ENCODE data around the gene CNPPD1.

CNPPD1 gene

DNA sequence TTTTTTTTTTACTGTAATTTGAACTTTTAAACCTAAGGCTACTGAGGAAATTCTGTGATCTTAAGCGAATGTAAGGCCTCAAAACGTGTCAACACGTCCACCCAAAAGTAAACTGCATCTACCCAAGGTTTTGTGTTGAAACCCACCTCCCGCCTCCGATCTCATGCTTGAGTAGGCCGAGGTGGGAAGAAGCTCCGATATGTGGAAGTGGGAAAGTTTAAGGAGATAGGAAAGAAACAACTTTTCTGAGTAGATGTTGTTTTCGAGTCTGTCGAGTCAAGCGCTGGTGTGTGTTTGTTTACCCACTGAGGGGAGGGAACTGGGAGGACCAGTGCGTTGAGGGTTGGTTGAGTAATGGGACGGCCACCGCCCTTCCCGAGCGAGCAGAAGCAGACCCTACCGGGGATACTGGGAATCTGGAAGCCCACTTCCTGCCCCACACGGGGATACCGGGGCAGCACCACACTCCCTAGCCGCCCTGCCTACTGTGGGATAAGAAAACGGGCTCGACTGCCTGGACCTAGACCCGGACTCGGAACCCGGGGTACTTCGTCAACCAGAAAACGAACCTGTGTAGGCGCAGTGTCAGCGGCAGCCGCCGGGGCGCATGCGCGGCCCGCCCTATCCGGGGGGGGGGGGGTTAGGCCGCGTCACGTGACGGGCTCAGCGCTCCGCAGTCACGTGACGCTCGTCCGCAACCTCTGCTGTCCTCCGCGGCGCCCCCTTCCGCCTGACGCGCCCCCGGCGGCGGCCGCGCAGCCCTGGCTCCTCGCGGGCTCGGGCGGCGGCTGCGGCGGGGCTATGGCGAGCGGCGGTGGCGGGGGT is 1.0 kb upstream of the CNPPD1 start, which contains the start of gene RETREG2:
Gene RETREG2, plus strand, starts transcription at position 724 of the 825 bp plus-strand sequence. Its CDS starts 78 bp downstream, at position 802.
- peaks cover 59% of the 10 kb centered on the region for H3K36me3 ChIP-seq (ENCODE audit: control insufficient read depth, insufficient read depth, low read length)
- WGBS, 2 experiments (ENCODE audit: insufficient coverage in 2 of 2) = 0 to 1% methylated on average over 28 to 38 of the region's 67 CpGs

DNA sequence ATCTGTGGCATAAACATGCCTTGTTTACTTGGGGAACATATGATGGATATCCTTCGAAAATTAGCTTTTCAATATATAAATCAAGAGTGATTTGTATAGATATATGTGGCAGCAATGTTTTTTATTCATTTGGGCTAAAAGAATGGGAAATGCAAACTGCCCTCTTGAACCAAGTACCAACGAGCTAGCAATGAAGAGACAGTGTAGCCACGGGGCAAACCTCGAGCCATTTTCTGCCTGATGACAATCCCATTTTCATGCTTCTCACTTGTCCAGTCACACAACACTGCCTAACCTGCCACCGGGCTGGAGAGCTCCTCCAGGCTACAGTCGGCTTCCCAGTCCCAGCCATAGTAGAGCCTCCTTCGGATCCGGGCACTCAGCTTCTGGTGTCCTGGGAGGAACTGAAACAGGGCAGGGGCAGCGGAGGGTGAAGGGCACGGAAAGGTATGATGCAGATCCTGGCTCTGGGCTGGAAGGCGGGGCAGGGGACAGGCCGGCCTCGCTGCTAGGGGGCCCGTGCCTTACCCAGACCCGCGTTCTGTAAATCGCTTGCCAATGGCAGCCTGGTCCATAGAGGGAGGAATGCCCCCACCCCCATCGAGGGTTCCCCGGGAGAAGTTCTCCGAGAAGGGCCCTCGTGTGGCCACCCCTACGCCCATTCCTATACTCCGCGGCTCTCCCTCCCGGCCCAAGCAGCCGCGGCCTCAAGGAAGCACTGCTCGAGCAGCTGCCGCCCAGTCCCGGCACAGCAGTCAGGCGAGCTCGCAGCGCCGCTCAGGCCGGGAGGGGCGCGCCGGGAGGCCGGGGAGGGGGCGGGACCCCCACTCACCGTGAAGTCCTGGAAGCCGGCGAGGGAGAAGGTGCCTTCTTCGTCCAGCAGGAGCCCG is 552 bp downstream of the CNPPD1 start:
- Histone ChIP-seq H3K36me3 (ENCODE audit: control insufficient read depth, insufficient read depth, low read length) (peaks cover 49% of the 10 kb centered on the region), H3K4me1 (ENCODE audit: control insufficient read depth, insufficient read depth, low read length, poor library complexity, severe bottlenecking) (peaks cover 13% of the 10 kb centered on the region), H3K4me3 (ENCODE audit: extremely low read depth, insufficient read depth, low read length, poor library complexity, severe bottlenecking) (peak overlapping the region; percentile 71), H3K27ac (ENCODE audit: low read depth, low read length, severe bottlenecking) (peak overlapping the region; percentile 93), H3K9me3 (ENCODE audit: control insufficient read depth, low read length) (no peaks in the 10 kb centered on the region)
- WGBS, 2 experiments (ENCODE audit: insufficient coverage in 2 of 2) = 3 to 5% methylated on average over 34 to 35 of the region's 45 CpGs

More for the DNA sequence above, 1.0 kb upstream of the CNPPD1 start, which contains the start of gene RETREG2:
- Histone ChIP-seq H3K4me1 (ENCODE audit: control insufficient read depth, insufficient read depth, low read length, poor library complexity, severe bottlenecking) (peaks cover 6% of the 10 kb centered on the region), H3K27ac (ENCODE audit: low read depth, low read length, severe bottlenecking) (peak within 1 kb of the TSS; percentile 93), H3K4me3 (ENCODE audit: extremely low read depth, insufficient read depth, low read length, poor library complexity, severe bottlenecking) (peak within 1 kb of the TSS; percentile 71), H3K9me3 (ENCODE audit: control insufficient read depth, low read length) (no peaks in the 10 kb centered on the region)

DNA sequence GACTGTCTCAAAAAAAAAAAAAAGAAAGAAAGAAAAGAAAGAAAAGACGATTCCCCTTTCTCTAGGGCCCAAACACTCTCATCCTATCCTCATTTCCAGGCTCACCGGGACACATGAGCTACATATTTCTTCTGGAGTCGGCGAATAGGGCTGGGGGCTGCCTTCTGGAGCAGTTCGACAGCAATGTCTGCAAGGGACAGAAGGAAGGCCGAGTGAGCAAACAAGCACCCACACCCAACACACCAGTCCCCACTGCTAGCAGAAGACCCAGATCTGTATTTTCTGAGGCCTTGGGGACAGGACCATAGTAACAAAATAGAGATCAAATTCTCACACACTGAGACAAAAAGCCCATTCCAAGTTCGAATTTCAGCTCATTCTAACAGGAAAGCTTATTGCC is 1.2 kb downstream of the CNPPD1 start:
- 71 to 91% methylated on average over 2 to 5 of the region's 7 CpGs for WGBS, 2 experiments (ENCODE audit: insufficient coverage in 2 of 2)
- Histone ChIP-seq H3K4me1 (ENCODE audit: control insufficient read depth, insufficient read depth, low read length, poor library complexity, severe bottlenecking) (peaks cover 13% of the 10 kb centered on the region), H3K36me3 (ENCODE audit: control insufficient read depth, insufficient read depth, low read length) (peaks cover 42% of the 10 kb centered on the region), H3K9me3 (ENCODE audit: control insufficient read depth, low read length) (no peaks in the 10 kb centered on the region), H3K27ac (ENCODE audit: low read depth, low read length, severe bottlenecking) (no peak overlapping the region), H3K4me3 (ENCODE audit: extremely low read depth, insufficient read depth, low read length, poor library complexity, severe bottlenecking) (peak overlapping the region; percentile 71)

DNA sequence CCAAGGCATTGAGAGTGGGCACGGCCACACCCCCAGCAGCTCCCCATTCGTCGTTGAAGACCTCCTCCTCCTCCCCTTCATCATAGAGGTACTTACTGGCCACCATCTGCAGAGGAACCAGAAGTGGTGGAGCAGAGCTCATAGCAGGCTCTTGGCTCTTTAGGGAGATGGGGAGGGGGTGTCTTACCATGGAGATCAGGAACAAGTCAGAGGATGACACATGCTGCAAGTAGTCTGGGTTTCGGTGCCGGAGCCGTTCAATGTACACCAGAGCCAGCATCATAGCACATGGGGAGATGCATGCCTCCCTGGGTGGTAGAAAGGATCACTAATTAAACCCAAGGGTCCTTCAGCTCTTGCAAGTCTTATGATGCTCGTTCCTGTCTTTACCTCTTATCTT is 1.9 kb downstream of the CNPPD1 start:
- Histone ChIP-seq H3K9me3 (ENCODE audit: control insufficient read depth, low read length) (no peaks in the 10 kb centered on the region), H3K4me1 (ENCODE audit: control insufficient read depth, insufficient read depth, low read length, poor library complexity, severe bottlenecking) (peaks cover 13% of the 10 kb centered on the region), H3K36me3 (ENCODE audit: control insufficient read depth, insufficient read depth, low read length) (peaks cover 35% of the 10 kb centered on the region), H3K4me3 (ENCODE audit: extremely low read depth, insufficient read depth, low read length, poor library complexity, severe bottlenecking) (no peak overlapping the region), H3K27ac (ENCODE audit: low read depth, low read length, severe bottlenecking) (no peak overlapping the region)
- WGBS, 2 experiments (ENCODE audit: insufficient coverage in 2 of 2) = 94 to 100% methylated on average over 4 to 5 of the region's 7 CpGs

DNA sequence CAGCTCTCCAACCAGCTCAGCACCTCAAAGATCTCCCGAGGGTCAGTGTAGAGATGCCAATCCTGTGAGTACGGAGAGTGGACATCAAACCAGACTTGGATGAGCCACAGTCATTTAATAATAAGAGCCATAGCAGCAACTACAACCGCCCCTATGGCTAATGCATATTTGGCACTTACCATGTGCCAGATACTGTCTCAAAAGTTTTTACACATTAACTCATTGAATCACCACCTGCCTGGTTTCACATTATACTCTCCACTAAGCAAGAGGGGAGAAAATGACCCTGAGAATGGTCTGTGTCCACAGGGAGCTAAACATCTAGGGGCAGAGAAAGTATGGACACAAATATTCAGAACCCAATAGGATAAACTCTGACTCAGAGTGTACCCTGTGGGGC is 2.6 kb downstream of the CNPPD1 start:
- WGBS, 2 experiments (ENCODE audit: insufficient coverage in 2 of 2) = 94 to 100% methylated on average over 1 to 3 of the region's 3 CpGs
- Histone ChIP-seq H3K4me1 (ENCODE audit: control insufficient read depth, insufficient read depth, low read length, poor library complexity, severe bottlenecking) (peaks cover 11% of the 10 kb centered on the region), H3K27ac (ENCODE audit: low read depth, low read length, severe bottlenecking) (no peak overlapping the region), H3K36me3 (ENCODE audit: control insufficient read depth, insufficient read depth, low read length) (peaks cover 31% of the 10 kb centered on the region), H3K4me3 (ENCODE audit: extremely low read depth, insufficient read depth, low read length, poor library complexity, severe bottlenecking) (no peak overlapping the region), H3K9me3 (ENCODE audit: control insufficient read depth, low read length) (no peaks in the 10 kb centered on the region)

DNA sequence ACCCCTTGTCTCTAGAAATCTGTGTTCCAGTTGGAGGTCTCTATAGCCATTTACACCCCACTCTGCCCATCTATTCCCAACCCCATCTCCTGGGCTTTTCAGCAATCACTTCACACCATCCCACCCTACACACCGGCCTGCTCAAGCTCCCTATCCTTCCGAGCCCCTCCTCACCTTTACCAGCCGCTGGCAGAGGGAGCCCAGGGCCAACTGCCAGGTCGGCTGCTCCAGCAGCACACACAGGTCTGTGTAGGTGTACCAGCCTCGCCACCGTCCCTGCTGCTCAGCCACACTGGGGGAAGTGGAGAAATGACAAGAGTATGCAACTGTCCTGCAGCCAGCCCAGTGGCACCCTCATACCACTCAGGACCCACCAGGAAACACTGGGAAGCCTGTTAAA is 3.5 kb downstream of the CNPPD1 start:
- 76 to 94% methylated on average over 3 to 6 of the region's 6 CpGs for WGBS, 2 experiments (ENCODE audit: insufficient coverage in 2 of 2)
- Histone ChIP-seq H3K27ac (ENCODE audit: low read depth, low read length, severe bottlenecking) (no peak overlapping the region), H3K9me3 (ENCODE audit: control insufficient read depth, low read length) (no peaks in the 10 kb centered on the region), H3K4me3 (ENCODE audit: extremely low read depth, insufficient read depth, low read length, poor library complexity, severe bottlenecking) (no peak overlapping the region), H3K4me1 (ENCODE audit: control insufficient read depth, insufficient read depth, low read length, poor library complexity, severe bottlenecking) (peaks cover 7% of the 10 kb centered on the region), H3K36me3 (ENCODE audit: control insufficient read depth, insufficient read depth, low read length) (peaks cover 31% of the 10 kb centered on the region)

DNA sequence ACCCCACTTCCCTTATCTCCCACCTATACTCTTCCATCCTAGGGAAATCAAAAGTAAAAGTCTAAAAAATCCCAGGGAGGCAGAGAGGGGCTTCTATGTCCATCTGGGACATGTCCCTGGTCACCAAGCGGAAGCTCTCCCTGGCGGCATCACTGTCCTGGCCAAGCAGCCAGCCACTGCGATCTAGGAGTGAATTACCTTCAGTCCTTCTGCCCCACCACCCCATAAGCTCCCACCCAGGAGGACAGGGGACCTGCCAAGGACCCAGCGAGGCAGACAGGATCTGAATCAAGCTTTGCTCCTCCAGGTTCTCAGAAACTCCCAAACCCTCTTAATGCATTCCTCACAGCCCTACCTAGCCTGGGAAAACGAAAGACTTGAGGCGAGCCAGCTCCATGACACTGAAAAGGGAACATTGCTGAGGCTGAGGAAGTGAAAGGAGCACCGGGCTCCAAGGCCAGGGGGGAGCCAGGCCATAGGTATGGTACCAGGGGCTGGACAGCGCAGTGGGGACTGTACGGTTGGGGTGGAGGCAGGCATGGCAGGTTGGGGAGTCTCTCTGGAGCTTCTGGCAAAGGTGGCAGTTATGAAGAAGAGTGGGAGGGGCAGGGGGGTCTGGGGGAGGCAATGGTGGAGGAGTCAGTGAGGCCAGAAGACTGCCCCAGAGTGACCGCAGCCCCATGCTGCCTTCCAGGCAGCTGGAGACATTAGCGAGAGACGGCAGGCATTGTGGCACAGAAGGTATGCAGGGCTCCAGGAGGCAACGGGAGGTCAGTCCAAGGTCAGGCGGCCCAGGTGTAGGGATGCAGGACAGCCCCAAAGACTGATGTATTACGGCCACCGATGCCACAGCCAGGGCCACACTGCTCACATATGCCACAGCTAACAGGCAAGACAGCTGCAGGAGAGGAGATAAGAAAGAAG is 4.2 kb downstream of the CNPPD1 start:
- no peak overlapping the region for H3K4me3 ChIP-seq (ENCODE audit: extremely low read depth, insufficient read depth, low read length, poor library complexity, severe bottlenecking)
- H3K27ac ChIP-seq (ENCODE audit: low read depth, low read length, severe bottlenecking) = no peak overlapping the region
- H3K9me3 ChIP-seq (ENCODE audit: control insufficient read depth, low read length) = no peaks in the 10 kb centered on the region
- whole genome bisulfite sequencing, 2 experiments (ENCODE audit: insufficient coverage in 2 of 2) = 87 to 90% methylated on average over 13 of the region's 16 CpGs
- peaks cover 7% of the 10 kb centered on the region for H3K4me1 ChIP-seq (ENCODE audit: control insufficient read depth, insufficient read depth, low read length, poor library complexity, severe bottlenecking)
- peaks cover 31% of the 10 kb centered on the region for H3K36me3 ChIP-seq (ENCODE audit: control insufficient read depth, insufficient read depth, low read length)

DNA sequence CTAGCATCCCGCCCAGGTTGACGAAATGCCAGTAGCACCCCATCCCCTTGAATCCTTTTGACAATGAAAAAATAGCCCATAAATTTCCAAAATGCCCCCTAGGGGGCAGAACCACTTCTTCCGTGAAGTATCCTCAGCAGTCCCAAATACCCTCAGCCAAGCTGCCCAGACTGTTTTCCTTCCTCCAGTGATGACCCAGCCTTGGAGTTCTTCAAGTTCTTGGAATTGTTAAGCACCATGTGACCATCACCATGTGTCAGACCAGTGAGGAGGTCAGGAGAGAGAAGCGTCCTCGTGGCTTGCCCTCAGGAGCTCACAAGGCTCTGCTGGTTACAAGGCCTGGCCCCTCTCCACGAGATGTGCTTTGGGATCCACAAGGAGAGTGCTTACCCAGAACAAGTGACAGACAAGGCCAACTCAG is 5.5 kb downstream of the CNPPD1 start:
- Histone ChIP-seq H3K4me1 (ENCODE audit: control insufficient read depth, insufficient read depth, low read length, poor library complexity, severe bottlenecking) (peaks cover 7% of the 10 kb centered on the region), H3K27ac (ENCODE audit: low read depth, low read length, severe bottlenecking) (peak overlapping the region; percentile 75), H3K4me3 (ENCODE audit: extremely low read depth, insufficient read depth, low read length, poor library complexity, severe bottlenecking) (no peak overlapping the region), H3K36me3 (ENCODE audit: control insufficient read depth, insufficient read depth, low read length) (peaks cover 31% of the 10 kb centered on the region), H3K9me3 (ENCODE audit: control insufficient read depth, low read length) (no peaks in the 10 kb centered on the region)
- 61 to 64% methylated on average over 6 of the region's 6 CpGs for WGBS, 2 experiments (ENCODE audit: insufficient coverage in 2 of 2)

DNA sequence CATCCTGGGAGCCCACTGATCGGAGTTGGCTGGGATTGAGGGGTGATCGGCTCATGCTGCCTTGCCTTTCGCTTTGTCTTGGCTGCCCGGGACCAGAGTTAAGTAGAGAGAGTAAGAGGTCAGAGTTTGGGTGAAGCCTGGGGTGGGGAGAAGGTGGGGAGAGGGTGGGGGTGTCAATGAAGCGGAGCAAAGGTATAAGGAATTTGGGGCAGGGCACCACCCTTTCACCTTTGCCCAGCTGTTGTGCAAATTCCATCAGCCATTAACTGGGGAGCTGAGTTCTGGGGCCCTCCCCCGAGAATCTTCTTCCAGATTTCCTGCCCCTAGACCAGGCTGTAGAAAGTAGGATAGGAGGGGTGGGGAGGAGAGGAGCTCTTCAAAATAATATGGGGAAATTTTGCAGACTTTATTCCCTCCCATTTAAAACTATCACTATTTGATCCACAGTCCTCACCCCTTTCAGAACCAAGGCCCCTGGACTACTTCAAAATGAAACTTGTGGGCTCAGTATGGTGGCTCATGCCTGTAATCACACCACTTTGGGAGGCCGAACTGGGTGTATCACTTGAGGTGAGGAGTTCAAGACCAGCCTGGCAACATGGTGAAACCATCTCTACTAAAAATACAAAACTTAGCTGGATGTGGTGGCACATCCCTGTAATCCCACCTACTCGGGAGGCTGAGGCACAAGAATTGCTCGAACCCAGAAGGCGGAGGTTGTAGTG is 6.6 kb downstream of the CNPPD1 start, which contains the start of gene SLC23A3:
Gene SLC23A3, minus strand, starts transcription at position 100 of the 725 bp plus-strand sequence. Its CDS starts 45 bp downstream, at position 55.
- WGBS, 2 experiments (ENCODE audit: insufficient coverage in 2 of 2) = 78 to 86% methylated on average over 6 to 7 of the region's 10 CpGs
- H3K27ac ChIP-seq (ENCODE audit: low read depth, low read length, severe bottlenecking) = no peak within 1 kb of the TSS

More for the DNA sequence above, 6.6 kb downstream of the CNPPD1 start, which contains the start of gene SLC23A3:
- H3K36me3 ChIP-seq (ENCODE audit: control insufficient read depth, insufficient read depth, low read length) = peaks cover 30% of the 10 kb centered on the region
- peaks cover 7% of the 10 kb centered on the region for H3K4me1 ChIP-seq (ENCODE audit: control insufficient read depth, insufficient read depth, low read length, poor library complexity, severe bottlenecking)
- no peak within 1 kb of the TSS for H3K4me3 ChIP-seq (ENCODE audit: extremely low read depth, insufficient read depth, low read length, poor library complexity, severe bottlenecking)
- no peaks in the 10 kb centered on the region for H3K9me3 ChIP-seq (ENCODE audit: control insufficient read depth, low read length)
